Measurements from ENCODE around the gene KANK2. TPM values are rescaled to one million over a fixed set of nuclear protein-coding genes. Genes with fewer than 3 reads are reported as not detected.
"Not testable (repeated sequence)": the region's sequence is repeated elsewhere in the genome, so short reads cannot be mapped to it uniquely, and the experiment has no call there.

The KANK2 gene
- total RNA-seq, 4 donors from 2014 or later, result 41.9 to 283 (median 68.4) TPM

DNA sequence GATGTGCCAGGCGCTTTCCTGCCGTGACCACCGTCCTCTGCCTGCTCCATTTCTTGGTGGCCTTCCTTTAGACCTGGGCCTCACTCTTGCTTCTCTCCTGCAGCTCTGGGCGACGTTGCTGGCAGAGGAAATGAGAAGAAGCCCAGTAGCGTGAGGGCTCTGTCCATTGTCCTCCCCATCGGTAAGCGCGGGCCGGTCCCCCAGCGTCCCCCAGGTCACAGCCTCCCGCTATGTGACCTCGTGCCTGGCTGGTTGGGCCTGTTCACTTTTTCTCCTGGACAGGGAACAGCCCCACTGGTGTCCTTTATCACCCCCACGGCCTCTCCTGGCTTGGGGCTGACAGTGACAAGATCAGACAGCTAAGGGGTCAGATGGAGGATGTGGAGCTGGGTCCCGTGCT, 69.4 kb downstream of the KANK2 start:
- H3K9me3 ChIP-seq, result no peaks in the 10 kb centered on the region
- TF ChIP-seq POLR2A (IDR thresholded peaks at IDR 0.05), result no peak
- TF ChIP-seq, protein P1, sequence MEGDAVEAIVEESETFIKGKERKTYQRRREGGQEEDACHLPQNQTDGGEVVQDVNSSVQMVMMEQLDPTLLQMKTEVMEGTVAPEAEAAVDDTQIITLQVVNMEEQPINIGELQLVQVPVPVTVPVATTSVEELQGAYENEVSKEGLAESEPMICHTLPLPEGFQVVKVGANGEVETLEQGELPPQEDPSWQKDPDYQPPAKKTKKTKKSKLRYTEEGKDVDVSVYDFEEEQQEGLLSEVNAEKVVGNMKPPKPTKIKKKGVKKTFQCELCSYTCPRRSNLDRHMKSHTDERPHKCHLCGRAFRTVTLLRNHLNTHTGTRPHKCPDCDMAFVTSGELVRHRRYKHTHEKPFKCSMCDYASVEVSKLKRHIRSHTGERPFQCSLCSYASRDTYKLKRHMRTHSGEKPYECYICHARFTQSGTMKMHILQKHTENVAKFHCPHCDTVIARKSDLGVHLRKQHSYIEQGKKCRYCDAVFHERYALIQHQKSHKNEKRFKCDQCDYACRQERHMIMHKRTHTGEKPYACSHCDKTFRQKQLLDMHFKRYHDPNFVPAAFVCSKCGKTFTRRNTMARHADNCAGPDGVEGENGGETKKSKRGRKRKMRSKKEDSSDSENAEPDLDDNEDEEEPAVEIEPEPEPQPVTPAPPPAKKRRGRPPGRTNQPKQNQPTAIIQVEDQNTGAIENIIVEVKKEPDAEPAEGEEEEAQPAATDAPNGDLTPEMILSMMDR (IDR thresholded peaks at IDR 0.05), result no peak
- peaks cover 0 to 96% (median 0%) of the 10 kb centered on the region in 3 donors for H3K36me3 ChIP-seq
- no peaks in the 10 kb centered on the region for H3K27me3 ChIP-seq
- H3K4me1 ChIP-seq, result peaks cover 0 to 7% (median 0%) of the 10 kb centered on the region in 4 donors
- DNase-seq, result no peak
- no peak overlapping the region for H3K27ac ChIP-seq
- no peak overlapping the region for H3K4me3 ChIP-seq

DNA sequence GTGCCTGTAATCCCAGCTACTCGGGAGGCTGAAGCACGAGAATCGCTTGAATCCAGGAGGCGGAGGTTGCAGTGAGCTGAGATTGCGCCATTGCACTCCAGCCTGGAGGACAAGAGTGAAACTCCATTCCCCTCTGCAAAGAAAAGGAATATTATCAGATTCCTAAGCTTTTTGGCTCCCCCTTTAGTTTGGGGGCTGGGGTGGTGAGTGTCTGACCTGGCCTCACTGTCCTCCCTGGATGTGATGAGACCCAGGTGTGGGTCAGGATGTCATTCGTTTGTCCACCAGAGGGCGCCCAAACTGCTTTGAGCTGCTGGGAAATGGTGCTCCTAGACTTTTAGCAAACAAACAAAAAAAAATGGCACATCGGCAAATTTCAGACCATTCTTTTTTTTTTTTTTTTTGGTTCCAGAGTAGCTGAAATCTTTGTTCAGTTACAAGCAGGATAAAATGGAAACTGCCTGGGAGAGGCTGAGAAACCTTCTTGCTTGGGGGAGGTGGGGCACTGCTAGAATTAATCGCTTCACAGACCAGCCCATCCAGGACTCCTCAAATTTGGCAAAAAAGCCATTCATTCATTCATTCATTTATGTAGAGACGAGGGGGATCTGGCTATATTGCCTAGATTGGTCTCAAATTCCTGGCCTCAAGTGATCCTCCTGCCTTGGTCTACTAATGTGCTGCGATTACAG, 71.2 kb downstream of the KANK2 start:
- DNase-seq, result peak; percentile 81 to 92 (median 82)
- Histone ChIP-seq H3K27ac (no peak overlapping the region), H3K27me3 (no peaks in the 10 kb centered on the region), H3K4me3 (no peak overlapping the region), H3K9me3 (no peaks in the 10 kb centered on the region), H3K4me1 (peaks cover 0 to 7% (median 0%) of the 10 kb centered on the region in 4 donors), H3K36me3 (peaks cover 0 to 97% (median 0%) of the 10 kb centered on the region in 3 donors)
- TF ChIP-seq, protein P1 (IDR thresholded peaks at IDR 0.05), result peak; percentile 62 to 78 (median 67)
- no peak for TF ChIP-seq POLR2A (IDR thresholded peaks at IDR 0.05)

DNA sequence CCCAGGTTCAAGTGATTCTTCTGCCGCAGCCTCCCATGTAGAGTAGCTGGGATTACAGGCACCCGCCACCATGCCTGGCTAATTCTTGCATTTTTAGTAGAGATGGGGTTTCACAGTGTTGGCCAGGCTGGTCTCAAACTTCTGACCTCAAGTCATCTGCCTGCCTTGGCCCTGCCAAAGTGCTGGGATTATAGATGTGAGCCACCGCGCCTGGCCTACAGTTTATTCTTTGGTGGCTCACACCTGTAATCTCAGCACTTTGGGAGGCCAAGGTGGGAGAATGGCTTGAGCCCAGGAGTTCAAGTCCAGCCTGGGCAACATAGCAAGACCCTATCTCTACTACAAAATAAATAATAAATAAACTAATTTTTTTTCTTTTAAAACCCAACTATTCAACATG, 73.2 kb downstream of the KANK2 start:
- H3K9me3 ChIP-seq, H3K27ac ChIP-seq, H3K27me3 ChIP-seq, DNase-seq, H3K4me1 ChIP-seq, H3K4me3 ChIP-seq: not testable (repeated sequence)
- peaks cover 0 to 97% (median 0%) of the 10 kb centered on the region in 3 donors for H3K36me3 ChIP-seq

DNA sequence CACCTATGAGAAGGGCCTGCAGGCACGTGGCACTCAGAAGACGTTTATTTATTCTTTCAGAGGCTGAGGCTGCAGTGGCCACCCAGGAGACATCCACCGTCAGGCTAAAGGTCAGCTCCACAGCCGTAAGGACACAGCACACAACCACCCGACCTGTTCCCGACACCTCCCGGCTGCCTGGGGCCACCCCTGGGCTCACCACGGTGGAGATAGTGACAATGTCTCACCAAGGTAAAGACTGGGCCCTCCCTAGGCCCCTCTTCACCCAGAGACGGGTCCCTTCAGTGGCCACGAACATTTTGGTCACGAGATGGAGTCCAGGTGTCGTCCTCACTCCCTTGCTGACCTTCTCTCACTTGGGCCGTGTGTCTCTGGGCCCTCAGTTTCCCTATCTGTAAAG, 74.2 kb downstream of the KANK2 start:
- TF ChIP-seq, protein P1 (IDR thresholded peaks at IDR 0.05), result no peak
- no peak overlapping the region for H3K27ac ChIP-seq
- no peaks in the 10 kb centered on the region for H3K9me3 ChIP-seq
- no peak for DNase-seq
- H3K36me3 ChIP-seq, result peaks cover 0 to 95% (median 0%) of the 10 kb centered on the region in 3 donors
- no peaks in the 10 kb centered on the region for H3K27me3 ChIP-seq
- H3K4me1 ChIP-seq, result no peaks in the 10 kb centered on the region
- H3K4me3 ChIP-seq, result no peak overlapping the region

DNA sequence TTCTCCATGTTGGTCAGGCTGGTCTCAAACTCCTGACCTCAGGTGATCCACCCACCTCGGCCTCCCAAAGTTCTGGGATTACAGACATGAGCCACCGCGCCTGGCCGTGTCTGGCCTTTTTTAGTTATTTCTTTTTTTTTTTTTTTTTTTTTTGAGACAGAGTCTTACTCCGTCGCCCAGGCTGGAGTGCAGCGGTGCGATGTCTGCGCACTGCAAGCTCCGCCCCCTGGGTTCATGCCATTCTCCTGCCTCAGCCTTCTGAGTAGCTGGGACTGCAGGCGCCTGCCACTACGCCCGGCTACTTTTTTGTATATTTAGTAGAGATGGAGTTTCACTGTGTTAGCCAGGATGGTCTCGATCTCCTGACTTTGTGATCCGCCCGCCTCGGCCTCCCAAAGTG, 75.4 kb downstream of the KANK2 start:
- H3K27me3 ChIP-seq, H3K4me3 ChIP-seq, H3K27ac ChIP-seq, H3K9me3 ChIP-seq, DNase-seq, H3K4me1 ChIP-seq: not testable (repeated sequence)
- H3K36me3 ChIP-seq, result peaks cover 0 to 95% (median 0%) of the 10 kb centered on the region in 3 donors

DNA sequence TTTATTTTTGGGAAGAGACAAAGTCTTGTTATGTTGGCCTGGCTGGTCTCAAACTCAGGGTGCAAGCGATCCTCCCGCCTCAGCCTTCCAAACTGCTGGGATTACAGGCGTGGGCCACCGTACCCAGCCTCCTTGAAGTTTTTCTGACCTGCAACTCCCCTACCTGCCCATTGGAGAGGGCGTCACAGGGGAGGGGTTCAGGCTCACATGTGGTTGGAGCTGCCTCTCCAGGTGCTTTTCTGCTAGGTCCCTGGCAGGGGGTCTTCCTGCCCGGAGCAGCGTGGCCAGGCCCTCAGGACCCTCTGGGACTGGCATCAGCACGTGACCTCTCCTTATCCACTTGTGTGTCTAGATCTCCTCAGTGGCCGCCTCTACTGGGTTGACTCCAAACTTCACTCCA, 80.8 kb downstream of the KANK2 start:
- H3K4me1 ChIP-seq, result peaks cover 0 to 4% (median 0%) of the 10 kb centered on the region in 4 donors
- no peak overlapping the region for H3K4me3 ChIP-seq
- DNase-seq, result no peak
- H3K27ac ChIP-seq, result no peak overlapping the region
- no peaks in the 10 kb centered on the region for H3K9me3 ChIP-seq
- peaks cover 0 to 99% (median 0%) of the 10 kb centered on the region in 3 donors for H3K36me3 ChIP-seq
- H3K27me3 ChIP-seq, result no peaks in the 10 kb centered on the region
- TF ChIP-seq POLR2A (IDR thresholded peaks at IDR 0.05), result no peak
- TF ChIP-seq, protein P1 (IDR thresholded peaks at IDR 0.05), result no peak

Measured in Peyer's patch (tissue), 4 donors.